ENCODE results near the gene KBTBD13.
"Not testable (repeated sequence)": the region's sequence is repeated elsewhere in the genome, so short reads cannot be mapped to it uniquely, and the experiment has no call there.

KBTBD13 gene

DNA sequence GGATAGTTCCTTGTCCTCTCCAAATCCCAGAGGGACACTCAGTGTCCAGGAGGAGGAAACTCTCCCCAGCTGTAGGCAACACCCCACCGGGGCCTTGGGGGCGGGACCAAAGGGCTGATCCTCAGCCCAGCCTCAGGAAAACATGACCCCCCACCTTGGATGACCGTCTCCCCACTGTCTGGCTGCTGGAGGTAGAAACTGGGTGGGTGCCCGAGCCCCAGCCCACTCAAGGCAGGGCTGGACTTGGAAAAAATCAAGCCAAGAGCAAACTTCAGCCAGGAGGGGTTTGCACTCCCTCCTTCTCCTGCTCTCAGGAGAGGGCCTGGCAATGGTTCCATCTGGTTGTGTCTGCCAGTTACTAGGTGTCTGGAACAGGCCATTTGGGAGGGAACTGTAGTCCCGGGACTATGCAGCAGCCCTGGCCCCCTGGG lies 5.2 kb upstream of the KBTBD13 start:
- DNase-seq = no peak

DNA sequence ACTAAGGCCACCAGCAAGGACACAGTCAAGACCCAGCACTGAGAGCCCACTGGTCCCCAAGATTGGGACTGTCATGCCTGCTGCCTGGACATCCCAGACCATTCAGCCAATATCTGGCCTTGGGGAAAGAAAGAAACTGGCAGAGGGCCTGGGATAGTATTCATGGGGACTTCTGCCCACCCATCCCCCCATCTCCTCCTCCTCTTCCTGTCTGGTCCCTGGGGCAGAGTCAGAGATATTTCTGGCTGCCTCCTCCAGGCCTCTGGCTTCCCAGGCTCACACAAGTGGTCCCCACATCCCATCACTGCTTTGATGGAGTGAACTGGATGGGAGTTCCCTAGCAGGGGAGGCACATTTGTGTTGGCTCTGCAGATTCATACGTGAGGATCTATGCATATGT lies 4.5 kb upstream of the KBTBD13 start:
- DNase-seq = no peak

DNA sequence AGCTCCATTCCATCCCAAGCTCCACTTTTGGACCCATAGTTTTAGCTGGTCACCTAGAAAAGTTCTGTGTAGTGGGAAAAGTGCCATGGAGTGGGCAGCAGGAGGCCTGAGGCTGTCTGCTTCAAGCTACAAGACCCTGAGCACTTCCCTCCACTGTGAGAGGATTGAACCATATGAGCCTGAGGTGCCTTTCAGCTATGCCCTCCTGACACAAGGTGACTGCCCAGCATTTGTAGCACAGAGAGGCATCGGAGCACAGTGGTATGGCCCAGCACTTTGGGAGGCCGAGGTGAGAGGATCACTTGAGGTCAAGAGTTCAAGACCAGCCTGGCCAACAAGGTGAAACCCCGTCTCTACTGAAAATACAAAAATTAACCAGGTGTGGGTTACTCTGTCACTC lies 3.9 kb upstream of the KBTBD13 start:
- no peak for DNase-seq

DNA sequence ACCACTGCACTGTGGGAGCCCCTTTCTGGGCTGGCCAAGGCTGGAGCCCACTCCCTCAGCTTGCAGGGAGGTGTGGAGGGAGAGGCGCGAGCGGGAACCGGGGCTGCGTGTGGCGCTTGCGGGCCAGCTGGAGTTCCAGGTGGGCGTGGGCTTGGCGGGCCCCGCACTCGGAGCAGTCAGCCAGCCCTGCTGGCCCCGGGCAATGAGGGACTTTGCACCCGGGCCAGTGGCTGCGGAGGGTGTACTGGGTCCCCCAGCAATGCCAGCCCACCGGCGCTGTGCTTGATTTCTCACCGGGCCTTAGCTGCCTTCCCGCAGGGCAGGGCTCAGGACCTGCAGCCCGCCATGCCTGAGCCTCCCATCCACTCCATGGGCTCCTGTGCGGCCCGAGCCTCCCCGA lies 1.6 kb upstream of the KBTBD13 start:
- DNase-seq = not testable (repeated sequence)

DNA sequence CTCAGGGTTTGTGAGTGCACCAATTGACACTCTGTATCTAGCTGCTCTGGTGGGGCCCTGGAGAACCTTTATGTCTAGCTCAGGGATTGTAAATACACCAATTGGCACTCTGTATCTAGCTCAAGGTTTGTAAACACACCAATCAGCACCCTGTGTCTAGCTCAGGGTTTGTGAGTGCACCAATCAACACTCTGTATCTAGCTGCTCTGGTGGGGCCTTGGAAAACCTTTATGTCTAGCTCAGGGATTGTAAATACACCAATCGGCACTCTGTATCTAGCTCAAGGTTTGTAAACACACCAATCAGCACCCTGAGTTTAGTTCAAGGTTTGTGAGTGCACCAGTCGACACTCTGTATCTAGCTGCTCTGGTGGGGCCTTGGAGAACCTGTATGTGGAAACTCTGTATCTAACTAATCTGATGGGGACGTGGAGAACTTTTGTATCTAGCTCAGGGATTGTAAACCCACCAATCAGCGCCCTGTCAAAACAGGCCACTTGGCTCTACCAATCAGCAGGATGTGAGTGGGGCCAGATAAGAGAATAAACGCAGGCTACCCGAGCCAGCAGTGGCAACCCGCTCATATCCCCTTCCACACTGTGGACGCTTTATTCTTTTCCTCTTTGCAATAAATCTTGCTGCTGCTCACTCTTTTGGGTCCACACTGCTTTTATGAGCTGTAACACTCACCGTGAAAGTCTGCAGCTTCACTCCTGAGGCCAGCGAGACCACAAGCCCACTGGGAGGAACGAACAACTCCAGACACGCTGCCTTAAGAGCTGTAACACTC lies 745 bp upstream of the KBTBD13 start:
- not testable (repeated sequence) for DNase-seq

DNA sequence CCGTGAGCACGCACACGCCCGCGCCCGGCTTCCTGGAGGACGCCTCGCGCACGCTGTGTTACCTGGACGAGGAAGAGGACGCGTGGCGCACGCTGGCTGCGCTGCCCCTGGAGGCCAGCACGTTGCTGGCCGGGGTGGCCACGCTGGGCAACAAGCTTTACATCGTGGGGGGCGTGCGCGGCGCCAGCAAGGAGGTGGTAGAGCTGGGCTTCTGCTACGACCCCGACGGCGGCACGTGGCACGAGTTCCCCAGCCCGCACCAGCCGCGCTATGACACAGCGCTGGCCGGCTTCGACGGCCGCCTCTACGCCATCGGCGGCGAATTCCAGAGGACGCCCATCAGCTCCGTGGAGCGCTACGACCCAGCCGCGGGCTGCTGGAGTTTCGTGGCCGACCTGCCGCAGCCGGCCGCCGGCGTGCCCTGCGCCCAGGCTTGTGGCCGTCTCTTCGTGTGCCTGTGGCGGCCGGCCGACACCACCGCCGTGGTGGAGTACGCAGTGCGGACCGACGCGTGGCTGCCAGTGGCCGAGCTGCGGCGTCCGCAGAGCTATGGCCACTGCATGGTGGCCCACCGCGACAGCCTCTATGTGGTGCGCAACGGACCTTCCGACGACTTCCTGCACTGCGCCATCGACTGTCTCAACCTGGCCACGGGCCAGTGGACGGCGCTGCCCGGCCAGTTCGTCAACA lies 890 bp downstream of the KBTBD13 start:
- no peak for DNase-seq

DNA sequence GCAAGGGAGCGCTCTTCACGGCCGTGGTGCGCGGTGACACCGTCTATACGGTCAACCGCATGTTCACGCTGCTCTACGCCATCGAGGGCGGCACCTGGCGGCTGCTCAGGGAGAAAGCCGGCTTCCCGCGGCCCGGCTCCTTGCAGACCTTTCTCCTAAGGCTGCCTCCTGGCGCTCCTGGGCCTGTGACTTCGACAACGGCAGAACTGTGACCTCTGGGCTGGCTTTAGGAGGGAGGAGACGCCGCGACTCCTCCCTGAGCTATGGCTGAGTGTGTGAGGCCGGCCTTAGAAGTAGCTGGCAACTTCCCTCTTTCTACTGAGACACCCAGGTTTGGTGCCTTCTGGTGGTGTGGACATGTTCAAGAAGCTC lies 1.4 kb downstream of the KBTBD13 start:
- DNase-seq = peak in 3 of 4 experiments; percentile 8 to 36 (median 21)

DNA sequence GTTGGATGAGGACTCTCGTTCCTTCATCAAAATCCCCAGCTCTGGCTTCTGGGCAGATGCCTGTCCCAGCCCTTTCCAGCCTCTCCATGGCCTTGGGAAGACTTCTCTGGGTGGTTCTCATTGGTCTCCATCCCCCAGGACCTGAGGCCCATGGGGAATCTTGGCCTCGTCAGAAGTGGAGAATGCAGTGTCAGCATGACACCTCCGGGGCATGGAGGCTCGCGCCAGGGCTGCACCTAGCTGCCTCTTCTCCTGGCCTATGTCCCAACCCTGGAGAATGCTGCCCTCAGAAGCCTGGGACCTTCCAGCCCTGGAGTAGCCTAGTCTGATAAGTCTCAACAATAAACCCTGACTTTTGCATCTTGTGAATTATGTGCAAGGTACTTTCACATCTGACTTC lies 3.0 kb downstream of the KBTBD13 start:
- DNase-seq = no peak

DNA sequence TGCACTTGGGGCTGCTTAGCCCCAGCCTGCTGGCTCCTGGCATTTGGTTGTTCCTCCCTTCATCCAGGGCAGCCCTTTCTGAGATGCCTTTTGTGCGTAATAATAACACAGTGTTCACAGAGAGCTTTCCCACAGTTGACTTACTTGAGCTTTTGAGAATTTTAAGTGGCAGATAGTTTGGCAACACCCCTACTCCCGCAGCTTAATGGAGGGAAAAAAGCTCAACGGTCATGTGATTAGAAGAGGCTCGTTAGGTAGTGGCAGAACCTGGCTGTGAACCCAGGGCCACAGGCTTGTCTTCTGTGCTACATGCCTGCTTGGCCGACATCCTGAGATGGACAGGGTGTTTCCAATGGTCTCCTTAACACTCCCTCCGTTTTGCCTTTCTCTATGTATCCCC lies 4.7 kb downstream of the KBTBD13 start:
- no peak for DNase-seq

DNA sequence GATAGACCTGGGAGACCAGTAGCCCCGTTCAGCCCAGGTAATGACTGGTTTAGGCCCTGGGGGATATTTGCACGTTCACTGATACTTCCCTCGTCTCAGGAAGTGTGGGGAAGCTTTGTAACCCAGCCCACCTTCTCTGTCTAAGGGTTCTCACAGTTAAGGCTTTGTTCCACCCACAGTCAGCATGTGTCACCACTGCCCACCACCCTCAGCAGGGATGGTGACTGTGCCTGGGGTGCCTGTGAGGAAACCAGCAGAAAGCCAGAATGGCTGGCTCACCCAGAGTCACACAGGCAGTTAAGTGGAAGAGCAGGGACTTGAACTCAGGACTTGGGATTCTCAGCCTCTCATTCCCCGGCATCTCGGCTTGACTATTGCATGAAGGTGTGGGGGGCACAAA lies 5.2 kb downstream of the KBTBD13 start:
- no peak for DNase-seq

DNA sequence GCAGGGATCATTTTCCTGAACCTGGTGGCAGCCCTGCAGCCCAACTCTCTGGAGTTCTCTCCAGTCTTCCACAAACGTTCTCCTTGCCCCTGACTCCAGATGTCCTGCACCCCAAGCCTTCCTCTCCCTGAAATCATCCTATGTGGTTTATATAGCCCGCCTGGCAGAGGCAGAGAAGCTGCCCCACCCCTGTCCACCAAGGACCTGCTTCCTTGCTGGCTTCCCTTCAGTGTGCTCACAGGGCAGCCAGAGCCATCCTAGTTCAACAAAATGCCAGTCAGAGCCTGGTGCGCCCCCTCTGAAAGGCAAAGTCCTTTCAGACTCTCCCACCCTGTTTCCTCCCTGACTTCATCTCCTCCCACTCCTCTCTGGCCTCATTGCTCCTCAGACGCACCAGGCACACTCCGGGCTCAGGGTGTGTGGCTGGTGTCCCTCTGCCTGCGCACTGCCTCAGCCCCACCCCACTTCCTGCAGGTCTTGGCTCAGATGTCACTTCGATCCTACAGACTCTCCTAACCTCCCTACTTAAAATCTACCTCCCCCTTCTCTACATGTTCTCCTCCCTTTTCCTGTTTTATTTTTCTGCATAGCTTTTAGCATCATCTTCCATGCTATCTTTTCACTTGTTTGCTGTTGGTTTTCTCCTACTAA lies 5.9 kb downstream of the KBTBD13 start:
- DNase-seq = peak in 1 of 4 experiments; percentile 7

DNA sequence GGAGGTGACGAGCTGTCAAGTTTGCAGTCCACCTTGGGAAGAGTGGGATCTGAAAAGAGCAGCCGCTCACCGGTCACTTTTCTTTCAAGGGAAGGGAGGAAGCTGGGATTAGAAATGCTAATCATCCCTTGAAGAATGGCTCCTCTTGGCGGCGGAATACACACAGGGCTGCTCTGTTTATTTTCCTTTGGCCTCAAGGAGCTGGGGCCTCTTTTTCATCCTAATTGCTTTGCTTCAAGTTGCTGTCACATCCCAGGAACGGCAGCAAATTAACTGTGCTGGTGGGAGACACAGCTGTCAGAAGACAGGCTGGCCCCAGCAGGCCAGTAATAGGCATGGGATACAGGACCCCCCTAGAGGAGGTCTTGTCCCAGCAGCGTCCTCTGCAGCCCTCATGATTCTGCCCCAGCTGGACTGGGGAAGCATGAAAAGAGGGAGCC lies 6.7 kb downstream of the KBTBD13 start:
- DNase-seq = no peak

DNA sequence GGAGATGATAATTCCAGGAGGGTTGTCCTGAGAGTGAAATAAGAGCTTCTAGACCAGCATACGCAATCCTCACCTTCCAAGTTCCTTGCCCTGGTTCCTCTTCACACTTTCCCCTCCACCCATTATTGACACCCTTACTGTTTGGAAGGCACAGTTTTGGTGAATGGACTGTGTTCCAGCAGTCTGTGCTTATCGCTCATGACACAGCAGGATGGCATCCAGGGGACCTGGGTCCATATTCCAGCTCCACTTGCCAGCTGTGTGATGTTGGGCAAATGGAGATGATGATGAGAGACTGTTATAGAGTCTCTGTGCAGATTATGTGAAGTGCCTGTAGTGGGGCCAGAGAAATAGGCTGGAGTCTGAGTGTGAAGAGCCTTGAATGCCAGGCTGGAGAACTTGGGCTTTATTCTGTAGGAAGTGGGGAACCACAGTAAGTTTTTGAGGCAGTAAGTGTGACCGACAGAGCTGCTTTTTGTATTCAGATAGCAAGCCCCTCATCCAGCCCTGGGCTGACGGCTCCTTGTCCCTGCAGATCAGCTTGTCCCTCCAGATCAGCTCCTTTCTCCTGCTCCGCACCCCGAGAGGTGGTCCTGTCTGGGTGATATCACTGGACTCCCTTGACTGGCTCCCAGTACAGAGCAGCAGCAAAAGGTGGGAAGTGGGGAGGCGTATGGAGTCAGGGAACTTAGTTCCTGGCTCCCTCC lies 8.1 kb downstream of the KBTBD13 start:
- DNase-seq = no peak

DNA sequence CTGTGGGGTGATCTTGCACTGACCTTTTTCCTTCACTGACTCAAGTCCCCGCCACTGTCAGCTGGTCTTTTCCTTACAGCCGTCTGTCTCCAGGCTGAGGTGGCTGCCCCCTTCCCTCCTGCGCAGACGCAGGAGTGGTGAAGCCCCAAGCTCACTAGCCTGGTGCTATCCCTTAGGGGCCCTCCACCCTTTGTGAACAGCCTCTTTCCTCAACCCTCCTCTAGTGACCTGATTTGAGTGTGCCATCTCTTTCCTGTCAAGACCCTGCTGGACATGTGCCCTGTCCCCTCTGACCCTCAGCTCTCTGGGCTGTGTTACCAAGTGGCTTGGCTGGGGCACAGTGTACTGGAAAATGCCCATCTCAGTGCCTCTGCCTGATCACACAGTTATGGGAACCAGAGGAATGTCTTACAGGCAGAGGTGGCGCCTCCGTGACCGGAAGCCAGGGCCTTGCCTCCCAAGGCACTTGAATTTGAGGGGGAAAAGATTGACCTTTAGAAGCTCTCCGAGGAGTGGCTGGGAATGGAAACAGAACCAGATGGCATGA lies 8.7 kb downstream of the KBTBD13 start:
- no peak for DNase-seq

DNA sequence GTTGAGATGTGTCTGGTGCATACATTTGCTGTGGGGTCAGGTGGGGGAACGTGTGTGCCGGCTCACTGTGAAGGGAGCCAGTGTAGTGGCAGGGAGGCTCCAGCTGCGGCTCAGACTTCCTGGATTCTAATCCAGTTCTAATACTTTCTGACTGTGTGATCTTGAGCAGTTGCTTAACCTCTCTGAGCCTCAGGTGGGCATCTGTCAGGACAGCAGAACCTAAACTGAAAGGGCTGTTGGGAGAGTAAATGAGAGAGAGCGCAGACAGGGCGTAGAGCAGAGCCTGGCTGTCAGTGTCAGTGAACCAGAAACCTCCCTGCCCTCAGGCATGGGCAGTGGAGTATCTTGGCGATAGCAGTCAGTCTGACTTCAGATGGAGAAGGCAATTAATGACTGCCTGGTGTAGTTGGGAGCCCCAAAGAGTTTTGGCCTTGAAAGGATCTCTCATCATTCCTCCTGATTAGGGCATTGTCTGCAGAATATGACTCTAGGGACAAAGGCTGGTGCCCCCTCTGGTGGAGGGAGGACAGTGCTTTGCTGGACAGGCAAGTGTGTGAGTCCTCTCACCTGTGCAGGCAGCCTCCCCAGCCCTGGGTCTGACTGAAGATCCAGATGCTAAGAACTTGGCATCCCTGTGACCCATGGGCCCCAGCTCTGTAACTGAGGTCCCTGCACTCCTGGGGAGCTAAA lies 9.6 kb downstream of the KBTBD13 start:
- no peak for DNase-seq

DNA sequence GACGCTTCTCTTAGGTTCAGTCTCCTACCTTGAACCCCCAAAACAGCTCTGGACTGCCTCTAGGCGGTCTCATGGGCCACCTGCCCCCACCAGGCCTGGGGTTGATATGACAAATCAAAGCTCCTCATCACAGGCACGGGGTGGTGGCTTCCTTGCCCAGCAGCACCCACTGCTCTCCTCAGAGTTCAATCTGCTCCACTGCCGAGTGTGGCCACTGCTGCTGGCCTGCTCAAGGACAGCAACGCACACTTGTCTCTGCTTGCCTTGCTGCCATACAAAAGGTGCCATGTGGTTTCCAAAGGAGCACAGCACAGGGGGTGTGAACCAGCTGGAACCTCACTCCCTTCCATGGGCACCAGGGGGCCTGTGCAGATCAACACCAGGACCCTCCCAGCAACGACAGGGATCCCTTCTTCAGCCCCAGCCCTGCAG lies 10.2 kb downstream of the KBTBD13 start:
- DNase-seq = no peak

DNA sequence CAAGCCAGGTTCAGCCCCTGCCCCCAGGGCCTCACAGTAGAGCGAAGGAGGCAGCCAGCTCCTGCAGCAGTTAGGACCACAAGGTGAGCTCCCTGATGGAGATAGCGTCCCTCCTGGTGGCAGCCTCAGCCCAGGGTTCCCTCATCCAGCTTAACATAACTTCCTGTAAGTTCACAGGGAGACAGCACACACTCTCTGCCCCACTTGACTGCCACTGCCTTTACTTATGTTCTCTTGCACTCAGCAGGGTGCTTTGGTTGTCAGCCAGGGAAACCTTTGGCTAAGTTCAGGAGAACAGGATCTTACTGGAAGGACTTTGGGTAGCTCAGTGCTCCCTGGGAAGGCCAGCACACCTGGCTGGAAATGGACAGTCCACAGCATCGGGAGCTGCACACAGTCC lies 10.9 kb downstream of the KBTBD13 start:
- DNase-seq = no peak

DNA sequence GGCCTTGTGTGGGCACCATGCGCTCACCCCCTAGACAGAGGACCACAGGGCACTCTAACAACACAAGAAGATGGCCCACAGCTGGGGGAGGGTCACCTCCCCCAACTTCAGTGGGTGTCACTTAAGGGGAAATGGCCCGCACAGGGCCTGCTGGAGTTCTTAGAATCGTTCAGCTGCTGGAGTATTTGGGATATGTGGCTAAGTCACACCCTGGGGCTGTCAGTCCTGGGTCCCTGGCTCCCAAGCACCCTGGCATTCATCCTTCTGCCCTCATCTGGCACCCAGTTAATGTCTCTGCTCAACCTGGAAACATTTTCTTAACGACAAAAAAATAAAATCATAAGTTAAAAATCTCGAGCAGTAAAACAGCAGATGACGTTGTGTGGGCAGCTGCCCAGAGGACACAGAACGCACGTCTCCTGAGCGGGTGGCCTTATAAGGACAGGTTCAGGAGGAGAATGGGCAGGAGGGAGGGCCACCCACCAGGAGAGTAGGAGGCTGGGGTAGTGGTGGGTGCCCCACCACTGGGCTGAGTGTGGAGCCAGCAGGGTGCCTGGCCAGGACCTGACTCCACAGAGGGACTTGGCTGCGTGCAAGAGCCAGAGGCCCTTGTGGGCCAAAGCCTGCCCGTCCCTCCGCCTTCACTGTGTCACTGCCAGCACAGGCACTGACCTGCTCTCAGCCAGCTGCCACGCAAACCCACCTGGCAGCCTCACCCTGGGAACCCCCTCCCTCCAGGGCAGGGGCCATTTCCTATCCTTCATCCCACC lies 11.5 kb downstream of the KBTBD13 start:
- no peak for DNase-seq

DNA sequence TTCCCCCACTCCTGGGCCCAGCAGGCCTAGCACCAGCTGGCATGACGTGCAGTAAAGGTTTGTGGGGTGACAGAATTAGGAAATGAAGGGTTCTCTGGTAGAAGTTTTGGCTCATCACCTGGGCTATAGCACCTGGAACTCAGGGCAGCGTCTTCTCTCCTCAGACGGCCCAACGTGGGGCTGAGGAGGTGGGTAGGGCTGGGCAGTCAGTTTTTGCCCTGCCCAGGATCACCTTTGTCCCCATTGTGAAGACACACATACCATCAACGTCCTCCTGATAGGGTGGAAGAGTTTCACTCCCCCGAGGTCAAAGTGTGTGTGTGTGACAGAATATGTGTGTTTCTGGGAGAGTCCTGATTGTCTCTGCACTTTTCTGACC lies 12.1 kb downstream of the KBTBD13 start:
- no peak for DNase-seq

DNA sequence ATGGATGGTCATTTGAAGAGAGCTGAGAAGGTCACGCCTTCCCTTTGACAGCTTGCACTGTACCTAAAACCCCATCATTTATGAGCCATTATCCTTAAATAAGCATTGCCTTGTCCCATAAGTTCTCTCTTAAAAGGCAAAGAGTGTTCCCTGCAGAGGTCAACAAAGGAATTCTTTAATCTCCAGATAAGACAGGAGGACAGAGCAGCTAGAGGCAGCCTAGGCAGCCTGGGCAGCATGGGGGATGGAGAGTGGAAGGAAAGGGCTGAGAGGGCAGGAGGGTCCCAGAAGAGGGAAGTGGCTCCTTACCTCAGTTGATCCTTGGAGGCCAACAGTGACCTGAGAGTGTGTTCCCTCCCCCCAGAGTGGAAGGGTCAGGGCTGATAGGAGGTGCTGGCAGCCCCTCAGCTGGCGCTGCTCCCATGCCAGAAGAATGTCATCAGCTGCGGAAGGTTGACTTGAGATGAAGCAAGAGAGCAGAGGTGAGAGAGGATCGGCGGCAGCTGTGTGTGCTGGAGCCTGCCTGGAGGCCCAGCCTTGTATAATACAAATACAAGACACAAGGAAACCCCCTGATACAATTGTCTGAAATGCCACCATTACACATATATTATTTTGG lies 12.8 kb downstream of the KBTBD13 start:
- DNase-seq = no peak

Measured in activated naive CD4-positive, alpha-beta T cell (primary cell).